Gastrocnemius medialis (tissue), 4 donors: ENCODE results near the gene SP6.

ENCODE experiments used
- CTCF ChIP-seq, 5 experiments: fragments of 450-650 bp in 3 of 5; fragments of 200-600 bp in 2 of 5; sonication (generic) in 2 of 5; IDR thresholded peaks in 4 of 5; conservative IDR thresholded peaks in 1 of 5; 1 replicate in 4 of 5; 2 replicates in 1 of 5; pipeline ENCODE4 v1.5.1; 2016 to 2019; ENCODE audit warnings: antibody characterized with exemption in 5 of 5, mild to moderate bottlenecking in 3 of 5, moderate library complexity in 3 of 5
- POLR2A ChIP-seq, 2 donors: fragments of 450-650 bp; IDR thresholded peaks; one replicate each; pipeline ENCODE4 v1.6.1; 2017; ENCODE audit warnings: antibody characterized with exemption in 2 of 2, mild to moderate bottlenecking in 2 of 2, moderate library complexity in 2 of 2

GRCh38 chr17:47810901-47811635 is 39.9 kb downstream of the SP6 start:
- no peak for TF ChIP-seq CTCF (IDR thresholded peaks at IDR 0.05 in 4 of 5, conservative IDR thresholded peaks at IDR 0.05 in 1 of 5)
- TF ChIP-seq POLR2A (IDR thresholded peaks at IDR 0.05) = no peak
